OCI-LY7 (cell line): ENCODE measurements around the gene FKBP1A. TPM values are rescaled to one million over a fixed set of nuclear protein-coding genes. Genes with fewer than 3 reads are reported as not detected.
A peak's percentile ranks its signal among the peaks of the same experiment; 100 is the strongest.

ENCODE experiments used
- BruUV-seq: library from RNA; stranded (reverse); fragments of 400-500 nt; replicated peaks from 2 replicates; lab custom pipeline; 2021; lab: Mats Ljungman, UMichigan
- CTCF ChIA-PET: fragments of 300-600 bp; sonication (Branson Sonifier 250); formaldehyde crosslinking; loops from one replicate; lab custom pipeline; 2022; ENCODE audit warnings: antibody characterized with exemption; ENCODE audit not compliant: unreplicated experiment; lab: Charles Lee
- POLR2A ChIA-PET: fragments of 300-600 bp; sonication (Branson Sonifier 250); formaldehyde crosslinking; loops from one replicate; lab custom pipeline; 2022; ENCODE audit warnings: antibody characterized with exemption; lab: Charles Lee
- DNase-seq: peaks from one replicate; pipeline ENCODE4 v3.0.0-alpha.2; 2015; ENCODE audit warnings: low spot score
- H2AFZ ChIP-seq: fragments of 200-600 bp; sonication (generic), shearing (Covaris generic); 2 replicates; pipeline ENCODE4 v1.6.1; 2014; ENCODE audit warnings: mild to moderate bottlenecking, antibody characterized with exemption, low read length, moderate library complexity
- H3K27ac ChIP-seq: fragments of 200-600 bp; sonication (generic); 2 replicates; pipeline ENCODE4 v1.5.1; 2014; ENCODE audit warnings: mixed run types, low read depth, mild to moderate bottlenecking, moderate library complexity, low read length, inconsistent platforms; ENCODE audit not compliant: poor library complexity, severe bottlenecking
- H3K36me3 ChIP-seq: fragments of 200-600 bp; sonication (generic); 2 replicates; pipeline ENCODE4 v1.6.1; 2014; ENCODE audit warnings: mild to moderate bottlenecking, antibody characterized with exemption, low read length, moderate library complexity, mixed read lengths; ENCODE audit not compliant: insufficient read depth
- H3K4me1 ChIP-seq: fragments of 200-600 bp; sonication (generic); 2 replicates; pipeline ENCODE4 v1.5.1; 2014; ENCODE audit warnings: mild to moderate bottlenecking, low read length; ENCODE audit not compliant: insufficient read depth, poor library complexity, severe bottlenecking
- H3K4me2 ChIP-seq: fragments of 200-600 bp; sonication (generic); 2 replicates; pipeline ENCODE4 v1.6.1; 2014; ENCODE audit warnings: mild to moderate bottlenecking, low read length
- H3K4me3 ChIP-seq: fragments of 200-600 bp; sonication (generic); 2 replicates; pipeline ENCODE4 v1.5.1; 2014; ENCODE audit warnings: mild to moderate bottlenecking, low read depth, low read length; ENCODE audit not compliant: poor library complexity, severe bottlenecking
- H3K79me2 ChIP-seq: fragments of 200-600 bp; sonication (generic); 2 replicates; pipeline ENCODE4 v1.6.1; 2016; ENCODE audit warnings: low read depth, mild to moderate bottlenecking, low read length, moderate library complexity, mixed read lengths; ENCODE audit not compliant: insufficient read depth
- H3K9me2 ChIP-seq: fragments of 200-600 bp; sonication (generic); 2 replicates; pipeline ENCODE4 v1.6.1; 2016; ENCODE audit warnings: mild to moderate bottlenecking, low read length, mixed read lengths; ENCODE audit not compliant: insufficient read depth
- H3K9me3 ChIP-seq: fragments of 200-600 bp; sonication (generic); 2 replicates; pipeline ENCODE4 v1.6.1; 2014; ENCODE audit warnings: mild to moderate bottlenecking, mixed run types, low read length, mixed read lengths
- H4K20me1 ChIP-seq: fragments of 200-600 bp; sonication (generic); 2 replicates; pipeline ENCODE4 v1.6.1; 2014; ENCODE audit warnings: mild to moderate bottlenecking, antibody characterized with exemption, low read length, moderate library complexity, mixed read lengths; ENCODE audit not compliant: insufficient read depth
- CTCF ChIP-seq: fragments of 200-600 bp; sonication (generic); conservative IDR thresholded peaks from 2 replicates; pipeline ENCODE4 v1.5.1; 2014; ENCODE audit warnings: mild to moderate bottlenecking, antibody characterized with exemption, low read length, moderate library complexity, mixed read lengths
- EZH2phosphoT487 ChIP-seq: fragments of 200-600 bp; sonication (generic); IDR thresholded peaks from 2 replicates; pipeline ENCODE4 v1.6.1; 2018; ENCODE audit warnings: low read depth, borderline replicate concordance, mild to moderate bottlenecking, mixed run types, antibody characterized with exemption, low read length, moderate library complexity, mixed read lengths
- intact Hi-C: fragments of 100-400 bp; cut with micrococcal nuclease; formaldehyde crosslinking; loops from one replicate; pipeline ENCODE4 v1.10.0; 2022; ENCODE audit not compliant: unreplicated experiment
- total RNA-seq, 2 experiments: library from RNA; depleted of rRNA in 1 of 2; stranded (reverse); fragments of >200 nt in 1 of 2; shearing (Covaris generic) in 1 of 2; gene quantifications; 2 replicates each; pipeline ENCODE4 v1.2.3, GENCODE V29; 2014 to 2022

The FKBP1A gene
- total RNA-seq, 2 experiments from 2014 or later = 99.0 to 218 TPM

- Histone ChIP-seq H3K4me2 (peak overlapping the region; percentile 61), H3K9me3 (no peaks in the 10 kb centered on the region; the same call in 1 of the 2 replicates), H3K4me1 (peaks cover 34% of the 10 kb centered on the region), H3K36me3 (peaks cover 17% of the 10 kb centered on the region), H3K79me2 (no peaks in the 10 kb centered on the region), H4K20me1 (no peaks in the 10 kb centered on the region), H2AFZ (peak overlapping the region; percentile 30; the same call in 1 of the 2 replicates), H3K9me2 (no peaks in the 10 kb centered on the region), H3K4me3 (peak overlapping the region; percentile 40), H3K27ac (peak overlapping the region; percentile 74)
- POLR2A ChIA-PET = interaction anchor here (0.6 to 1.2 kb wide), 8 partner anchors 11 to 356 kb away, joined by 3 to 5 read pairs (median 3); no protein-coding TSS in a partner anchor
- CTCF ChIA-PET = interaction anchor here (1.5 kb wide), 1 partner anchor 33 kb away, joined by 4 read pairs; no protein-coding TSS in a partner anchor
- intact Hi-C loops = no loop called here
- TF ChIP-seq EZH2phosphoT487 = no peak
- TF ChIP-seq CTCF = no peak
- no TSS peak for BruUV-seq
- no peak for DNase-seq
These were observed 42.5 kb upstream of the FKBP1A start for GRCh38 chr20:1435337-1435699.

GRCh38 chr20:1434571-1435336 lies 41.9 kb upstream of the FKBP1A start:
- peak overlapping the region; percentile 61 for H3K4me2 ChIP-seq

More at GRCh38 chr20:1434571-1435336, 41.9 kb upstream of the FKBP1A start:
- peak overlapping the region; percentile 74 for H3K27ac ChIP-seq
- no peaks in the 10 kb centered on the region for H4K20me1 ChIP-seq
- peak overlapping the region; percentile 40 for H3K4me3 ChIP-seq
- POLR2A ChIA-PET = interaction anchor here (0.6 to 1.2 kb wide), 4 partner anchors 10 to 315 kb away, joined by 3 to 4 read pairs (median 4); no protein-coding TSS in a partner anchor
- intact Hi-C loops = no loop called here
- BruUV-seq = no TSS peak
- no peak for TF ChIP-seq CTCF
- TF ChIP-seq EZH2phosphoT487 = no peak
- peaks cover 34% of the 10 kb centered on the region for H3K4me1 ChIP-seq
- no peaks in the 10 kb centered on the region for H3K9me2 ChIP-seq
- H3K79me2 ChIP-seq = no peaks in the 10 kb centered on the region
- peak; percentile 92 for DNase-seq
- no peaks in the 10 kb centered on the region; the same call in 1 of the 2 replicates for H3K9me3 ChIP-seq
- peaks cover 15% of the 10 kb centered on the region for H3K36me3 ChIP-seq
- CTCF ChIA-PET = interaction anchor here (0.6 to 1.5 kb wide), 2 partner anchors 16 to 34 kb away, joined by 3 to 4 read pairs; no protein-coding TSS in a partner anchor
- H2AFZ ChIP-seq = peak overlapping the region; percentile 30; the same call in 1 of the 2 replicates
